Stimulated activated CD4-positive, alpha-beta T cell treated with anti-CD3 and anti-CD28 coated beads, Interleukin-12 subunit alpha, Interleukin-12 subunit beta, amount 100 ng/mL, for 24 hours (primary cell): ENCODE measurements around the gene VWA5B2.

ENCODE experiments used
- DNase-seq, 2 experiments: peaks; one replicate each; pipeline ENCODE4 v3.0.0-alpha.2; 2020; ENCODE audit warnings: low read depth in 2 of 2

VWA5B2 gene

GRCh38 chr3:184229394-184230080 is at the start of gene VWA5B2:
VWA5B2 (plus strand) TSS chr3:184229585; CDS start chr3:184230529, 944 bp downstream.
- DNase-seq, result peak; percentile 39 to 53

GRCh38 chr3:184180165-184180564 is 49.2 kb upstream of the VWA5B2 start:
- no peak for DNase-seq

GRCh38 chr3:184181596-184181995 is 47.8 kb upstream of the VWA5B2 start:
- DNase-seq, result no peak

- no peak for DNase-seq
These were observed 45.7 kb upstream of the VWA5B2 start for GRCh38 chr3:184183679-184184078.

GRCh38 chr3:184184546-184185230 is 44.7 kb upstream of the VWA5B2 start:
- DNase-seq, result no peak

- peak; percentile 98 for DNase-seq
These were observed 43.8 kb upstream of the VWA5B2 start for GRCh38 chr3:184185461-184186183.

- DNase-seq, result no peak
These were observed 43.0 kb upstream of the VWA5B2 start, which contains the start of gene ABCF3 for GRCh38 chr3:184186184-184186901. ABCF3 (plus strand) TSS chr3:184186199; CDS start chr3:184186208, 9 bp downstream.

GRCh38 chr3:184186902-184187207 is 42.5 kb upstream of the VWA5B2 start:
- DNase-seq, result no peak

GRCh38 chr3:184188080-184188479 is 41.3 kb upstream of the VWA5B2 start:
- no peak for DNase-seq

GRCh38 chr3:184189421-184189820 is 40.0 kb upstream of the VWA5B2 start:
- no peak for DNase-seq

GRCh38 chr3:184192889-184193288 is 36.5 kb upstream of the VWA5B2 start:
- no peak for DNase-seq

GRCh38 chr3:184193991-184194539 is 35.3 kb upstream of the VWA5B2 start:
- no peak for DNase-seq

GRCh38 chr3:184196536-184196935 is 32.8 kb upstream of the VWA5B2 start:
- DNase-seq, result no peak

- DNase-seq, result no peak
These were observed 30.9 kb upstream of the VWA5B2 start for GRCh38 chr3:184198509-184198908.

- DNase-seq, result no peak
These were observed 28.6 kb upstream of the VWA5B2 start for GRCh38 chr3:184200825-184201224.

GRCh38 chr3:184203526-184203925 is 25.9 kb upstream of the VWA5B2 start:
- DNase-seq, result no peak

GRCh38 chr3:184209146-184209923 is 20.1 kb upstream of the VWA5B2 start:
- no peak for DNase-seq

- DNase-seq, result no peak
These were observed 18.1 kb upstream of the VWA5B2 start for GRCh38 chr3:184211297-184211696.

- DNase-seq, result no peak
These were observed 17.7 kb upstream of the VWA5B2 start for GRCh38 chr3:184211718-184212117.

- DNase-seq, result no peak
These were observed 10.6 kb upstream of the VWA5B2 start for GRCh38 chr3:184218814-184219213.

- DNase-seq, result no peak
These were observed 6.9 kb upstream of the VWA5B2 start for GRCh38 chr3:184222521-184222920.
